ENCODE measurements around the gene NIPBL.

- TF ChIP-seq, protein P1, sequence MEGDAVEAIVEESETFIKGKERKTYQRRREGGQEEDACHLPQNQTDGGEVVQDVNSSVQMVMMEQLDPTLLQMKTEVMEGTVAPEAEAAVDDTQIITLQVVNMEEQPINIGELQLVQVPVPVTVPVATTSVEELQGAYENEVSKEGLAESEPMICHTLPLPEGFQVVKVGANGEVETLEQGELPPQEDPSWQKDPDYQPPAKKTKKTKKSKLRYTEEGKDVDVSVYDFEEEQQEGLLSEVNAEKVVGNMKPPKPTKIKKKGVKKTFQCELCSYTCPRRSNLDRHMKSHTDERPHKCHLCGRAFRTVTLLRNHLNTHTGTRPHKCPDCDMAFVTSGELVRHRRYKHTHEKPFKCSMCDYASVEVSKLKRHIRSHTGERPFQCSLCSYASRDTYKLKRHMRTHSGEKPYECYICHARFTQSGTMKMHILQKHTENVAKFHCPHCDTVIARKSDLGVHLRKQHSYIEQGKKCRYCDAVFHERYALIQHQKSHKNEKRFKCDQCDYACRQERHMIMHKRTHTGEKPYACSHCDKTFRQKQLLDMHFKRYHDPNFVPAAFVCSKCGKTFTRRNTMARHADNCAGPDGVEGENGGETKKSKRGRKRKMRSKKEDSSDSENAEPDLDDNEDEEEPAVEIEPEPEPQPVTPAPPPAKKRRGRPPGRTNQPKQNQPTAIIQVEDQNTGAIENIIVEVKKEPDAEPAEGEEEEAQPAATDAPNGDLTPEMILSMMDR (IDR thresholded peaks at IDR 0.05) = no peak
- TF ChIP-seq POLR2A (IDR thresholded peaks at IDR 0.05) = no peak
These were observed 25.3 kb downstream of the NIPBL start for GRCh38 chr5:36901856-36902255.
